HG03064 (cell line): ENCODE data around the gene MRPL50.

Experiments
- ATAC-seq: cut with Tn5 transposase; IDR thresholded peaks from one replicate; pipeline ENCODE4 v1.9.1; 2021; ENCODE audit warnings: low read depth; ENCODE audit not compliant: unreplicated experiment

The MRPL50 gene

DNA sequence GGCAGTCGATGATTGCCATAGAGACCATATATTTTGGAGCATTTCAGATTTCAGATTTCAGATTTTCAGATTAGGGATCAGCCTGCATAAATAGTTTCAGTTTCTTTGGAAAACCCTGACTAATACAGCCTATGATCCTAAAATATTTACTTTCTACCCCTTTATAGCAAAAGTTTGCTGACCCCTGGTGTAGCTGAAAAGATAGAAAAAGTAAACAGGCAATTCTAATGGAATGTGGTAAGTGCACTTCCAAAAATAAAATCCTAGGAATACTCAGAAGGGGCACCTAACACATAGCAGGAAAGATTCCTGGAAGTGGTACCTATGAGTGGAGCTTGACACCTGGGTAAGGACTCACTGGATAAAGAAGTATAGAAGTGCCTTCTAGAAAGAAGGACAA is 48.1 kb downstream of the MRPL50 start:
- ATAC-seq = no peak

DNA sequence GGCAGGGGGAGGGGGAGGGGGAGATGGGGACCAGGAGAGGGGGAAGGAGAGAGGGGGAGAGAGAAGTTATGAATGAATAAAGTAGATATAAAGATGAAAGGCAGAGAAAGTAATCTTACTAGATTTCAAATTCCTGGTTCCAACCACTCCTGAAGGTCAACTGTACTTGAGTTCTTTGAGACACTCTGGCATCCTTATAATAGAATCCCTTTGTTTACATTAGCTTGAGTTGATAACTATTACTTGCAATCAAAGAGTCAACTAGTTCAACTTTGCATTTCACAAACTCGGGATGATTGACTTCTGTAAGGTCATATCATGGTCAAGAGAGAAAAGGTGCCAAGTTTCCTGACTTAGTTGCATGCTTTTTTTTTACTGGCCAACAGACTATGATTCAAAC is 55.8 kb downstream of the MRPL50 start:
- no peak for ATAC-seq

GRCh38 chr9:101341958-101342357 is 56.5 kb downstream of the MRPL50 start:
- no peak for ATAC-seq
